Breast epithelium (tissue), 4 donors: ENCODE measurements around the gene CTDSPL. TPM values are rescaled to one million over a fixed set of nuclear protein-coding genes. Genes with fewer than 3 reads are reported as not detected.

ENCODE experiments used
- DNase-seq, 2 donors: peaks; one replicate each; pipeline ENCODE4 v3.0.0-alpha.2; 2019; ENCODE audit warnings: low spot score in 2 of 2
- H3K27ac ChIP-seq, 2 donors: fragments of 200-600 bp; sonication (generic) in 1 of 2; one replicate each; pipeline ENCODE4 v1.5.1; 2016 to 2019; ENCODE audit warnings: mild to moderate bottlenecking in 1 of 2
- H3K27me3 ChIP-seq, 2 donors: fragments of 200-600 bp; sonication (generic) in 1 of 2; one replicate each; pipeline versions ENCODE4 v1.5.1 to v1.6.0; 2017 to 2019; ENCODE audit warnings: control low read depth in 1 of 2, mild to moderate bottlenecking in 1 of 2
- H3K36me3 ChIP-seq: fragments of 200-600 bp; one replicate; pipeline ENCODE4 v1.5.1; 2019
- H3K4me1 ChIP-seq, 2 donors: fragments of 200-600 bp; sonication (generic); one replicate each; pipeline ENCODE4 v1.5.1; 2016 to 2019; ENCODE audit warnings: control low read depth in 1 of 2
- H3K4me3 ChIP-seq, 3 donors: fragments of 200-600 bp; sonication (generic); 1 replicate in 2 of 3; 2 replicates in 1 of 3; pipeline ENCODE4 v1.5.1; 2016 to 2019; ENCODE audit warnings: mild to moderate bottlenecking in 3 of 3, moderate library complexity in 2 of 3
- H3K9me3 ChIP-seq, 2 donors: fragments of 200-600 bp; sonication (generic) in 1 of 2; one replicate each; pipeline ENCODE4 v1.5.1; 2016 to 2019; ENCODE audit warnings: control low read depth in 1 of 2
- CTCF ChIP-seq, 3 donors: fragments of 450-650 bp; IDR thresholded peaks; one replicate each; pipeline ENCODE4 v1.5.1; 2016 to 2017; ENCODE audit warnings: antibody characterized with exemption in 3 of 3, mild to moderate bottlenecking in 3 of 3, moderate library complexity in 3 of 3
- POLR2A ChIP-seq: fragments of 450-650 bp; IDR thresholded peaks from one replicate; pipeline ENCODE4 v1.6.1; 2016; ENCODE audit warnings: antibody characterized with exemption, mild to moderate bottlenecking, moderate library complexity
- POLR2AphosphoS5 ChIP-seq, 3 donors: sonication (generic); formaldehyde crosslinking; IDR thresholded peaks; one replicate each; pipeline ENCODE4 v1.6.1; 2017; ENCODE audit warnings: antibody characterized with exemption in 3 of 3
- intact Hi-C: fragments of 100-400 bp; cut with DNase I; formaldehyde crosslinking; loops from one replicate; pipeline ENCODE4 v1.15.1; 2023; ENCODE audit warnings: low total_unique reads
- total RNA-seq, 3 donors: library from RNA; depleted of rRNA; stranded (reverse); fragments of >200 nt; gene quantifications; one replicate each; pipeline ENCODE4 v1.1.0, GENCODE V29; 2016

CTDSPL gene
- total RNA-seq, 3 donors from 2014 or later, result 40.0 to 80.8 (median 63.1) TPM

GRCh38 chr3:37903734-37904133 is 42.1 kb downstream of the CTDSPL start:
- H3K4me3 ChIP-seq, result no peak overlapping the region
- H3K36me3 ChIP-seq, result no peaks in the 10 kb centered on the region
- TF ChIP-seq POLR2A, result no peak
- TF ChIP-seq POLR2AphosphoS5 (IDR thresholded peaks at IDR 0.05), result no peak
- TF ChIP-seq CTCF (IDR thresholded peaks at IDR 0.05), result no peak
- H3K4me1 ChIP-seq, result peaks cover 6 to 19% of the 10 kb centered on the region in 2 donors
- no peaks in the 10 kb centered on the region for H3K9me3 ChIP-seq
- DNase-seq, result no peak
- intact Hi-C loops, result no loop called here
- H3K27ac ChIP-seq, result no peak overlapping the region
- H3K27me3 ChIP-seq, result no peaks in the 10 kb centered on the region

- no peaks in the 10 kb centered on the region for H3K9me3 ChIP-seq
- peaks cover 6 to 24% of the 10 kb centered on the region in 2 donors for H3K4me1 ChIP-seq
- no peak overlapping the region for H3K4me3 ChIP-seq
- H3K27ac ChIP-seq, result peak overlapping the region in 1 of 2 donors; percentile 41
- no peaks in the 10 kb centered on the region for H3K27me3 ChIP-seq
- intact Hi-C loops, result no loop called here
- no peak for DNase-seq
- H3K36me3 ChIP-seq, result no peaks in the 10 kb centered on the region
- TF ChIP-seq POLR2A (no peak), POLR2AphosphoS5 (IDR thresholded peaks at IDR 0.05) (no peak), CTCF (IDR thresholded peaks at IDR 0.05) (no peak)
Observed at GRCh38 chr3:37904601-37905000, 42.9 kb downstream of the CTDSPL start.

GRCh38 chr3:37905346-37905745 is 43.7 kb downstream of the CTDSPL start:
- DNase-seq, result no peak
- no peak for TF ChIP-seq CTCF (IDR thresholded peaks at IDR 0.05)
- TF ChIP-seq POLR2A, result no peak
- no peak for TF ChIP-seq POLR2AphosphoS5 (IDR thresholded peaks at IDR 0.05)
- no peak overlapping the region for H3K27ac ChIP-seq
- H3K4me3 ChIP-seq, result no peak overlapping the region
- H3K36me3 ChIP-seq, result no peaks in the 10 kb centered on the region
- H3K4me1 ChIP-seq, result peaks cover 6 to 24% of the 10 kb centered on the region in 2 donors
- H3K9me3 ChIP-seq, result no peaks in the 10 kb centered on the region
- no peaks in the 10 kb centered on the region for H3K27me3 ChIP-seq
- intact Hi-C loops, result no loop called here

GRCh38 chr3:37905987-37906674 is 44.5 kb downstream of the CTDSPL start:
- TF ChIP-seq CTCF (IDR thresholded peaks at IDR 0.05) (no peak), POLR2AphosphoS5 (IDR thresholded peaks at IDR 0.05) (no peak), POLR2A (no peak)
- H3K4me3 ChIP-seq, result no peak overlapping the region
- H3K27ac ChIP-seq, result peak overlapping the region in 1 of 2 donors; percentile 70
- intact Hi-C loops, result no loop called here
- no peak for DNase-seq
- H3K9me3 ChIP-seq, result no peaks in the 10 kb centered on the region
- H3K27me3 ChIP-seq, result no peaks in the 10 kb centered on the region
- H3K36me3 ChIP-seq, result no peaks in the 10 kb centered on the region
- peaks cover 6 to 24% of the 10 kb centered on the region in 2 donors for H3K4me1 ChIP-seq

- no peak overlapping the region for H3K4me3 ChIP-seq
- peaks cover 6 to 24% of the 10 kb centered on the region in 2 donors for H3K4me1 ChIP-seq
- TF ChIP-seq POLR2A (no peak), POLR2AphosphoS5 (IDR thresholded peaks at IDR 0.05) (no peak), CTCF (IDR thresholded peaks at IDR 0.05) (no peak)
- no peaks in the 10 kb centered on the region for H3K9me3 ChIP-seq
- no peaks in the 10 kb centered on the region for H3K36me3 ChIP-seq
- no peak for DNase-seq
- intact Hi-C loops, result no loop called here
- H3K27me3 ChIP-seq, result no peaks in the 10 kb centered on the region
- H3K27ac ChIP-seq, result peak overlapping the region in 1 of 2 donors; percentile 70
Observed at GRCh38 chr3:37906734-37907282, 45.1 kb downstream of the CTDSPL start.
